ENCODE measurements around the gene PIMREG. TPM values are rescaled to one million over a fixed set of nuclear protein-coding genes. Genes with fewer than 3 reads are reported as not detected.

PIMREG gene
- polyA plus RNA-seq, 3 donors, result not detected

DNA sequence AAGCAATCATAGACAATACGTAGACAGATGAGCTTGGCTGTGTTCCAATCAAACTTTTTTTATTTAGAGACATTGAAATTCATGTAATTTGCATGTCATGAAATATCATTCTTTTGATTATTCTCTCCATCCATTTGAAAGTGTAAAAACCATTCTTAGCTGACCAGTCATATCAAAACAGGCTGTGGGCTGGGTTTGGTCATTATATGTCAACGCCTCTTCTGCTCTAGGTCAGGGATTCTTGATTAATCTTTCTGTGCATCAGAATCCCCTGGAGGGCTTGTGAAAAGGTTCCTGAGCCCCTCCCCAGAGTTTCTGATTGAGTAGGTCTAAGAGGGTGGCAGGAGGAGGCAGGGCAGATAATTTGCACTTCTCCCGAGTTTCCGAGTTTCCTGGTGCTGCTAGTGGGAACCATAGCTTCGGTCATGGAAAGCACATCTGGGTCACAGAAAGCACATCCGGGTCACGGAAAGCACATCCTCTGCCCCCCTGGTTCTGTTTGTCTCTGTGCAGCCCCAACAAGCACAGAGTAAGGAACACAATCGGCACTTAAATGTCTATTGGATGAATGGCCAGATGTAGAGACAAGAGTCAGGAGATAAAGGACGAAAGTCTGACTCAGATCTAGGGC, 16.4 kb downstream of the PIMREG start:
- peaks cover 9 to 16% (median 13%) of the 10 kb centered on the region in 3 donors for H3K27me3 Mint-ChIP-seq (ENCODE audit: low read depth in 3 of 3)
- H3K4me1 Mint-ChIP-seq, result no peaks in the 10 kb centered on the region
- peaks cover 0 to 2% (median 0%) of the 10 kb centered on the region in 7 donors for H3K9me3 Mint-ChIP-seq
- Histone ChIP-seq H3K4me3 (replicated peaks in 1 of 3; ENCODE audit: low read depth in 2 of 3, low read length in 3 of 3) (no peak overlapping the region), H2AFZ (ENCODE audit: insufficient read depth, low read depth, low read length, poor library complexity, severe bottlenecking) (no peak overlapping the region), H4K20me1 (ENCODE audit: insufficient read depth, low read length) (no peaks in the 10 kb centered on the region), H3K9ac (ENCODE audit: insufficient read depth, low read length, poor library complexity, severe bottlenecking) (no peak overlapping the region), H3K79me2 (ENCODE audit: insufficient read depth, low read length) (no peaks in the 10 kb centered on the region), H3K27me3 (ENCODE audit: control insufficient read depth in 2 of 2, insufficient read depth in 2 of 2, low read length in 2 of 2) (peaks cover 0 to 4% of the 10 kb centered on the region in 2 donors), H3K27ac (ENCODE audit: low read depth in 1 of 2, low read length in 2 of 2) (no peak overlapping the region), H3K4me2 (replicated peaks; ENCODE audit: extremely low read depth, low read length, poor library complexity, severe bottlenecking) (no peak overlapping the region), H3K36me3 (replicated peaks in 1 of 2; ENCODE audit: control insufficient read depth in 1 of 2, insufficient read depth in 2 of 2, low read length in 2 of 2) (no peaks in the 10 kb centered on the region), H3K9me3 (replicated peaks in 1 of 2; ENCODE audit: control insufficient read depth in 1 of 2, insufficient read depth in 1 of 2, low read length in 2 of 2) (no peaks in the 10 kb centered on the region), H3K4me1 (ENCODE audit: control insufficient read depth in 1 of 2, insufficient read depth in 2 of 2, low read length in 2 of 2) (no peaks in the 10 kb centered on the region)
- H3K4me3 Mint-ChIP-seq, result no peak overlapping the region
- intact Hi-C loops (cut with micrococcal nuclease), result no loop called here
- TF ChIP-seq CTCF (IDR thresholded peaks at IDR 0.05), result no peak
- H3K27ac Mint-ChIP-seq, result no peak overlapping the region
- no peaks in the 10 kb centered on the region for H3K36me3 Mint-ChIP-seq
- WGBS (ENCODE audit: insufficient coverage), result 94% methylated on average over 7 of the region's 9 CpGs
- DNase-seq, result no peak

- Histone ChIP-seq H2AFZ (ENCODE audit: insufficient read depth, low read depth, low read length, poor library complexity, severe bottlenecking) (no peak overlapping the region), H3K36me3 (replicated peaks in 1 of 2; ENCODE audit: control insufficient read depth in 1 of 2, insufficient read depth in 2 of 2, low read length in 2 of 2) (no peaks in the 10 kb centered on the region)
- no peak for DNase-seq
These were observed 17.0 kb downstream of the PIMREG start for GRCh38 chr17:6461246-6461645.

More at GRCh38 chr17:6461246-6461645, 17.0 kb downstream of the PIMREG start:
- intact Hi-C loops (cut with micrococcal nuclease), result no loop called here
- Histone ChIP-seq H3K27me3 (ENCODE audit: control insufficient read depth in 2 of 2, insufficient read depth in 2 of 2, low read length in 2 of 2) (peaks cover 0 to 1% of the 10 kb centered on the region in 2 donors), H3K79me2 (ENCODE audit: insufficient read depth, low read length) (no peaks in the 10 kb centered on the region), H3K4me1 (ENCODE audit: control insufficient read depth in 1 of 2, insufficient read depth in 2 of 2, low read length in 2 of 2) (no peaks in the 10 kb centered on the region), H3K9ac (ENCODE audit: insufficient read depth, low read length, poor library complexity, severe bottlenecking) (no peak overlapping the region), H3K9me3 (replicated peaks in 1 of 2; ENCODE audit: control insufficient read depth in 1 of 2, insufficient read depth in 1 of 2, low read length in 2 of 2) (no peaks in the 10 kb centered on the region), H3K4me2 (replicated peaks; ENCODE audit: extremely low read depth, low read length, poor library complexity, severe bottlenecking) (no peak overlapping the region), H4K20me1 (ENCODE audit: insufficient read depth, low read length) (no peaks in the 10 kb centered on the region), H3K4me3 (replicated peaks in 1 of 3; ENCODE audit: low read depth in 2 of 3, low read length in 3 of 3) (no peak overlapping the region), H3K27ac (ENCODE audit: low read depth in 1 of 2, low read length in 2 of 2) (no peak overlapping the region)
- Mint-ChIP-seq H3K36me3 (no peaks in the 10 kb centered on the region), H3K9me3 (no peaks in the 10 kb centered on the region), H3K4me1 (no peaks in the 10 kb centered on the region), H3K27ac (no peak overlapping the region), H3K27me3 (ENCODE audit: low read depth in 3 of 3) (peaks cover 9 to 12% (median 11%) of the 10 kb centered on the region in 3 donors), H3K4me3 (no peak overlapping the region)
- 97% methylated on average over 11 of the region's 14 CpGs for WGBS (ENCODE audit: insufficient coverage)
- TF ChIP-seq CTCF (IDR thresholded peaks at IDR 0.05), result no peak
